Astrocyte (in vitro differentiated cells and primary cell): ENCODE results near the gene CDC45.

ENCODE experiments used
- CTCF ChIP-seq: IDR thresholded peaks from 2 replicates; pipeline ENCODE4 v1.5.1; 2011; ENCODE audit warnings: low read depth, mild to moderate bottlenecking, inconsistent platforms, low read length, moderate library complexity; ENCODE audit not compliant: insufficient read depth
- EZH2 ChIP-seq: IDR thresholded peaks from 2 replicates; pipeline ENCODE4 v1.6.1; 2012; ENCODE audit warnings: mild to moderate bottlenecking, low read length, inconsistent platforms; ENCODE audit not compliant: insufficient read depth

- TF ChIP-seq EZH2 = no peak
- no peak for TF ChIP-seq CTCF
Measured at GRCh38 chr22:19463008-19463407, 16.7 kb upstream of the CDC45 start.
